Femur (tissue), 1 donor: ENCODE data around the gene SLC9A7.
A peak's percentile ranks its signal among the peaks of the same experiment; 100 is the strongest.

Source experiments
- DNase-seq: peaks from one replicate; pipeline ENCODE4 v3.0.0-alpha.2; 2017

Gene SLC9A7

GRCh38 chrX:46599051-46599560 is 159.8 kb downstream of the SLC9A7 start:
- DNase-seq: no peak

GRCh38 chrX:46597771-46598170 is 161.1 kb downstream of the SLC9A7 start:
- DNase-seq: no peak

- no peak for DNase-seq
Observed at GRCh38 chrX:46597208-46597607, 161.7 kb downstream of the SLC9A7 start.

GRCh38 chrX:46595084-46595483 is 163.8 kb downstream of the SLC9A7 start:
- DNase-seq: no peak

- DNase-seq: no peak
Observed at GRCh38 chrX:46589977-46590723, 168.8 kb downstream of the SLC9A7 start.

- peak; percentile 38 for DNase-seq
Observed at GRCh38 chrX:46588263-46588662, 170.7 kb downstream of the SLC9A7 start.

GRCh38 chrX:46587753-46588171 is 171.2 kb downstream of the SLC9A7 start:
- no peak for DNase-seq

- no peak for DNase-seq
Observed at GRCh38 chrX:46587158-46587557, 171.8 kb downstream of the SLC9A7 start.

GRCh38 chrX:46584736-46585135 is 174.2 kb downstream of the SLC9A7 start:
- DNase-seq: no peak

GRCh38 chrX:46582966-46583365 is 176.0 kb downstream of the SLC9A7 start:
- DNase-seq: no peak

- DNase-seq: no peak
Observed at GRCh38 chrX:46582325-46582724, 176.6 kb downstream of the SLC9A7 start.

- no peak for DNase-seq
Observed at GRCh38 chrX:46580613-46581012, 178.3 kb downstream of the SLC9A7 start.

- DNase-seq: no peak
Observed at GRCh38 chrX:46579250-46579649, 179.7 kb downstream of the SLC9A7 start.

- DNase-seq: no peak
Observed at GRCh38 chrX:46577221-46578005, 181.5 kb downstream of the SLC9A7 start.

- DNase-seq: no peak
Observed at GRCh38 chrX:46576458-46576857, 182.5 kb downstream of the SLC9A7 start.

GRCh38 chrX:46575991-46576392 is 182.9 kb downstream of the SLC9A7 start:
- no peak for DNase-seq

GRCh38 chrX:46575586-46575985 is 183.3 kb downstream of the SLC9A7 start:
- DNase-seq: no peak

- no peak for DNase-seq
Observed at GRCh38 chrX:46574774-46575381, 184.0 kb downstream of the SLC9A7 start.

GRCh38 chrX:46573892-46574773 is 184.8 kb downstream of the SLC9A7 start:
- DNase-seq: peak; percentile 55

- peak; percentile 70 for DNase-seq
Observed at GRCh38 chrX:46573331-46573891, 185.5 kb downstream of the SLC9A7 start, which contains the start of gene CHST7. CHST7 (plus strand) TSS chrX:46573765; CDS start chrX:46573932, 167 bp downstream.

GRCh38 chrX:46572340-46572936 is 186.5 kb downstream of the SLC9A7 start:
- DNase-seq: no peak
